Activated T-cell treated with anti-CD3 and anti-CD28 coated beads, Interleukin-2, amount 50 U/mL, for 24 hours (primary cell): ENCODE data around the gene COX5B.
A peak's percentile ranks its signal among the peaks of the same experiment; 100 is the strongest.

Source experiments
- DNase-seq: peaks from one replicate; pipeline ENCODE4 v3.0.0-alpha.2; 2020
- H3K27ac Mint-ChIP-seq: 2 replicates; pipeline ENCODE4 v1.8.0; 2020; ENCODE audit warnings: mild to moderate bottlenecking, mixed read lengths
- H3K27me3 Mint-ChIP-seq: 2 replicates; pipeline ENCODE4 v1.8.0; 2020; ENCODE audit warnings: mixed read lengths
- H3K36me3 Mint-ChIP-seq: 2 replicates; pipeline ENCODE4 v1.8.0; 2020; ENCODE audit warnings: low read depth, mixed read lengths
- H3K4me1 Mint-ChIP-seq: 2 replicates; pipeline ENCODE4 v1.8.0; 2020; ENCODE audit warnings: low read depth, mixed read lengths
- H3K4me3 Mint-ChIP-seq: 2 replicates; pipeline ENCODE4 v1.8.0; 2020; ENCODE audit warnings: mild to moderate bottlenecking, moderate library complexity, mixed read lengths
- H3K9me3 Mint-ChIP-seq: 2 replicates; pipeline ENCODE4 v1.8.0; 2020; ENCODE audit warnings: mixed read lengths

The COX5B gene

DNA sequence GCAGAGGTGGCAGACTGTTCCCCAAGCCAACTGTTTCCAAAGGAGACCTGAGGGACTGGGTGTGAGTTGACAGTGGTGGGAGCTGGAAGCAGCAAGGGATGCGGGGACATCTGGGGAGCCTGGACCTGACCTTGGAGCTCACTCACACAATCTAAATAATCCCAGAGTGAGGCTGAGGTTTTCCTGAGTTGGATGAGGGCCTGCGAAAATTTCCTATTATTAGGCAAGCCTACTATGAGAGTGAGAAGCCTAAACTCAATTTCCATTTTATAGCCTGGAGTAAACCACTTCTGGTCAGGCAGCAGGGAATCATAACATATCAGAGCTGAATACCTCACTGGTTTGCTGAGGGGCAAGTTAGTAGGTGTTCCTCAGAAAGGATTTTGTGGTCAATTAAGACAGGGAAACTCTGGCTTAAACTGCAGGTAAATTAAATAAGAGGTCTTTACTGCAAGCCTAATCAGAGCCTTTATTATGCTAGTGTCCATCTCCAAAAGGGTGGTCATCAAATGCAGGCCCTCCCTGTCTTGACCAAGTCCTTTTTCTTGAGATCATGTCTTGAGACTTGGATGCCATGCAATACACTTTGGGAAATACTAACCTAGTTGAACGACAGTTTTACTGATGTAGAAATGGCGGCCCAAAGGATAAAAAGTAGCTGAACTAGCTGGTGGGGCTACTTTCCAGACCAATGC is 1.7 kb upstream of the COX5B start:
- H3K27ac Mint-ChIP-seq = no peak overlapping the region
- no peak for DNase-seq
- peaks cover 6% of the 10 kb centered on the region for H3K27me3 Mint-ChIP-seq
- H3K4me3 Mint-ChIP-seq = no peak overlapping the region
- peaks cover 20% of the 10 kb centered on the region for H3K4me1 Mint-ChIP-seq
- peaks cover 29% of the 10 kb centered on the region for H3K36me3 Mint-ChIP-seq
- H3K9me3 Mint-ChIP-seq = no peaks in the 10 kb centered on the region

DNA sequence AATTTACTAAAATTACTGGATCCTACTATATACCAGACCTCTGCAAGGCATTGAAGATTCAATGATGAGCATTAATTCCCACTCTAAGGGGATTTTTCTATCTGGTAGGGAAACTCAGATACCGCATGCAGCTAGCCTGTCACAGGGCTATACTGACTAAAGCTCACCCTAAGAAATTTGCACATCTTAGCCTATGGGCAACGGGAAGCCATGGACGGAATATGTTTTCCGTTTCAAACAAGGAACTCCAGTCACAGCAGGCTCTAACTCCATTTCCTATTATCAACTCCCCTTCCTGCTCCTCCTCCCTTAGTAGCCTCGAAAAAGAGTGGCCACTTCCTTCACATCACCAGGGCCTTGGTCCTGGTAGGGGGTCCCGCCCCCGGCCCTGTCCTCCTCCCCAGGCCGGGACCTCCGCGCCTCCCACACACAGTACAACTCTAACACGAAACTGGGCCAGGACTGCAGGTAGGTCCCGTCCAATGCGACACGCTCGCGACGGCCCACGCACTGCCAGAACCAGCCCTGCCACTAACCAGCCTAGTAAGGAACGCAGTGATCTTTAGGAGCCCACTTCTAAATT is 659 bp upstream of the COX5B start:
- peak overlapping the region; percentile 87 for H3K4me3 Mint-ChIP-seq
- no peaks in the 10 kb centered on the region for H3K9me3 Mint-ChIP-seq
- peaks cover 39% of the 10 kb centered on the region for H3K36me3 Mint-ChIP-seq
- H3K27me3 Mint-ChIP-seq = no peaks in the 10 kb centered on the region
- no peak for DNase-seq
- H3K27ac Mint-ChIP-seq = peak overlapping the region; percentile 96
- peaks cover 22% of the 10 kb centered on the region for H3K4me1 Mint-ChIP-seq

DNA sequence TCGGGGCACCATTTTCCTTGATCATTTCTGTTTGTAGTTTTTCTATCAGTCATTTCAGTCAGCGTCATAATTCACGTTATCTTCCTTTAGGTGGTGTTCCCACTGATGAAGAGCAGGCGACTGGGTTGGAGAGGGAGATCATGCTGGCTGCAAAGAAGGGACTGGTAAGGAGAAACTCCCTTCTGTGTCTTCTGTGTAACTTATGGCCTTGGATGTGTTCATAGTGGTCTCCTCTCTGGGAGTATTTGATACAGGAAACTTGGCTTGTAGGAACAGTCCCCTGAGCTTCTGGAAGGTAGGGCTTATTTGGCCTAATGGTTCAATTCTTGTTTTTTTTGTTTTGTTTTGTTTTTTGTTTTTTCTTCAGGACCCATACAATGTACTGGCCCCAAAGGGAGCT is 1.1 kb downstream of the COX5B start:
- H3K4me3 Mint-ChIP-seq = peak overlapping the region; percentile 87
- H3K36me3 Mint-ChIP-seq = peaks cover 50% of the 10 kb centered on the region
- DNase-seq = no peak
- peak overlapping the region; percentile 96 for H3K27ac Mint-ChIP-seq
- H3K9me3 Mint-ChIP-seq = no peaks in the 10 kb centered on the region
- peaks cover 22% of the 10 kb centered on the region for H3K4me1 Mint-ChIP-seq
- no peaks in the 10 kb centered on the region for H3K27me3 Mint-ChIP-seq

DNA sequence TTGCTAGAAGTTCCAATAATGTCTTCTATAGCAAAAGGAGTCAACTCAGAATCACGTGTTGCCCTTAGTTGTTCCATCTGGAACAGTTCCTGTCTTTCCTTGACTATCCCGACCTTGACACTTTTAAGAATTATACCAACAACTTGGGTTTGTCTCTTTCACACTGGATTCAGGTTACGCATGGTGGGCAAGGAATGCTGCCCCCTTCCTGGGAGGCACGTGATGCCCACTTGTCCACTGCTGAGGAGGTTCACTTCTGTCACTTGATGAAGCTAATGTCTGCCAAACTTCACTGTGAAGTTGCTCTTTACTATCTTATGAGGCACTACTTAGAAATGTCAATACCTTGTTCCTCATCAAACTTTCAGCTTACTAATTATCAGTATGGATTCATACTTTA is 5.3 kb downstream of the COX5B start:
- Mint-ChIP-seq H3K4me3 (no peak overlapping the region), H3K27ac (peak overlapping the region; percentile 26), H3K9me3 (no peaks in the 10 kb centered on the region), H3K4me1 (peaks cover 31% of the 10 kb centered on the region), H3K27me3 (no peaks in the 10 kb centered on the region), H3K36me3 (peaks cover 81% of the 10 kb centered on the region)
- DNase-seq = no peak

DNA sequence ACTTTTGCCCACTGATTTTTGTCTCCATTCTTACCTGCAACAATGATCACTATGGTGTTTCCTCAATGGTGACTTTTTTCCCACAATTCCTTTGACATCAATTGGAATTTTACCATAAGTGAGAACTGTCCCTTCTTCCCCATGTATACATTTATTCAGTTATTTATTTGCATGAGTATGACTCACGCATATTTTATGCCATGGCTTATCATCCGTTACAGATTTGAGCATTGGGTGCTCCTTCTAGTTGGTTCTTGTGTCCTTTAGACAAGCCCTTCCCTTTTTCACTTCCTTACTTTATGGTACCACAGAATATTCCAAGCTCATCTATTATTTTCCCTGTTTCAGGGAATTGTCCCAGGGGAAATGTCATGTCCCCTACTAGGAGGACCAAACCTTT is 7.6 kb downstream of the COX5B start:
- DNase-seq = no peak
- Mint-ChIP-seq H3K36me3 (peaks cover 83% of the 10 kb centered on the region), H3K27me3 (no peaks in the 10 kb centered on the region), H3K4me1 (peaks cover 21% of the 10 kb centered on the region), H3K27ac (no peak overlapping the region), H3K9me3 (no peaks in the 10 kb centered on the region), H3K4me3 (no peak overlapping the region)

DNA sequence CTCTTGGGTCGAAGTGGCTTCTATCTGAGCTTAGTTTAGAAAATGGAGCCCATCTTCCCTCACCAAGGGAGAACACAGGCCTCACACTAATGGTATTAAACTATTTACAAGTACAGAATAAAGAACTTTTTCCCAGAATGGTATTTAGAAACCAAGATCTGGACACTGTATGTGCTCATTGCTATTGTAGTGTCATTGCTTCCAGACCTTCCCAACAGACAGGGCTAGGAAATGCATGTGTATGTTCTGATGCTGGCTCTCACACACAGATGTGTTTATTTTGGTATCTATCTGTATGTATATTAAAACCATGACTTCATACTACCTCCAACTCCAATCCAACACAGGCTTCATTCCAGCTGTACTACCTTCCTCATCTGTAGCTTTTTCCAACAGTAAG is 8.0 kb downstream of the COX5B start:
- no peaks in the 10 kb centered on the region for H3K27me3 Mint-ChIP-seq
- no peak overlapping the region for H3K27ac Mint-ChIP-seq
- no peak overlapping the region for H3K4me3 Mint-ChIP-seq
- H3K4me1 Mint-ChIP-seq = peaks cover 21% of the 10 kb centered on the region
- DNase-seq = no peak
- H3K9me3 Mint-ChIP-seq = no peaks in the 10 kb centered on the region
- H3K36me3 Mint-ChIP-seq = peaks cover 83% of the 10 kb centered on the region

DNA sequence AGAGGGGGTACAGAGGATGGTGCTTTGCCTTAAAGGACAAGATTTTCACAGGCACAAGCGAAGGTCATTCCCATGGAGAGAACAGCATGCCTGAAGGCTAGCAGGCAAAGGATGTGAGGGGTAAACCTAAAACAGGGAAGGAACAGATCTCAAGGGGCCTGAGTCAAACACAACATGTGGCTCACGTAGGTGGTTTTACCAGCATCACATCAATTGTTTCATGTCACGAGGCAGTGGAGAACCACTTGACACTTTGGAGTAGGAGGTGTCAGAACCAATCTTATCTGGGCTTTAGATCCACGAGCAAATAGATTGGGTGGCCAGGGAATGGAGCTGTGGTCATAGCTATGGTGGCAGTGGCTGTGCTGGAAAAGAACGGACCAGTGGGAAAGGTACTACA is 8.4 kb downstream of the COX5B start:
- Mint-ChIP-seq H3K4me1 (peaks cover 21% of the 10 kb centered on the region), H3K27ac (peak overlapping the region; percentile 31), H3K27me3 (no peaks in the 10 kb centered on the region), H3K4me3 (no peak overlapping the region), H3K9me3 (no peaks in the 10 kb centered on the region), H3K36me3 (peaks cover 83% of the 10 kb centered on the region)
- DNase-seq = no peak

DNA sequence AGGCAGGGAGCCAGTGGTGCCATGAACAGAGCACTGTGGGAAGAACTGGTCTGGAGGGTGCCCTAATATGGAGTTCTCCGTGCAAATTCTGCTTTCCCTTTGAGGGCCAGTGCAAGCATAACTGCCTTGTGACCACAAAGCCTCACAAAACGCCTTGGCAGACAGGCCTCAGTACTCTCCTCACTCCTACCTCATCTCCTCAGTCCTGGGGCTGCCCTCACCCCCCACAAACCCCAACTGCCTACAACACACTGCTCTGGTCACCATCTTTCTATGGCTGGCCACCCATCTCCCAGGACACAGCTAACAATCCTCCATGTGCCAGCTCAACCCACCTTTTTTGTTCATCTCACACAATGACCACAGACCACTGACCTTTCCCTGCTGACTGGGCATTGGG is 8.9 kb downstream of the COX5B start:
- H3K36me3 Mint-ChIP-seq = peaks cover 83% of the 10 kb centered on the region
- no peaks in the 10 kb centered on the region for H3K27me3 Mint-ChIP-seq
- DNase-seq = no peak
- peaks cover 19% of the 10 kb centered on the region for H3K4me1 Mint-ChIP-seq
- H3K4me3 Mint-ChIP-seq = no peak overlapping the region
- no peaks in the 10 kb centered on the region for H3K9me3 Mint-ChIP-seq
- peak overlapping the region; percentile 71 for H3K27ac Mint-ChIP-seq

DNA sequence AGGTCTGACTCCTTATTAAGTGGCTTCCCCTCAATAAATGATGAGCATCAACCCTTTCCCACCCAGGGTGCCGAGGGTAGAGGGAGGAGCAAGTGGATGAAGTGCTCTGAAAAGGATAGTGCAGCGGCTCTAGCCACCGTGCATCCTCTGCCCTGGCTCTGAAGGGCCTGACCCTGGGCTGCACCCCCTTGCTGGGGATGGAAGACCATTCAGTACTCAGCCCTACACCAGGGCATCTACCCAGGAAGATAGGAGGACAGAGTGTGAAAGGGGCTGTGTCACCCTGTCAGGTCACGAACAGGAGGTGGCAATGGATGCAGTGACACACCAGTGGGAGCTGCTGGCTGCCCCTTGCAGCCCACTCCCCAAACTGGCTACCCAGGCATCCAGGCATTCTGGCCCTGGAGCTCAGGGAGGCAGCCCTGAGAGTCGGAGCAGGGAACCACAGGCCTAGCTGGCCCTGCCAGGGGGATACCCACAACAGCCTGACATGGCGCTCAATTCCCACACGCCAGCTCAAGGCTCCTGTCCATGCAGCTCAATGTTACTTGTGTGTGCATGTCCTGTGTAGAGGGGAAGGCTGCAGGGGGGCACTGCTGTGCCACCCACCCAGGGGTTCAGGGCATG is 10.4 kb downstream of the COX5B start:
- Mint-ChIP-seq H3K27me3 (no peaks in the 10 kb centered on the region), H3K4me3 (no peak overlapping the region), H3K36me3 (peaks cover 83% of the 10 kb centered on the region), H3K4me1 (peaks cover 31% of the 10 kb centered on the region), H3K27ac (no peak overlapping the region), H3K9me3 (no peaks in the 10 kb centered on the region)
- no peak for DNase-seq

DNA sequence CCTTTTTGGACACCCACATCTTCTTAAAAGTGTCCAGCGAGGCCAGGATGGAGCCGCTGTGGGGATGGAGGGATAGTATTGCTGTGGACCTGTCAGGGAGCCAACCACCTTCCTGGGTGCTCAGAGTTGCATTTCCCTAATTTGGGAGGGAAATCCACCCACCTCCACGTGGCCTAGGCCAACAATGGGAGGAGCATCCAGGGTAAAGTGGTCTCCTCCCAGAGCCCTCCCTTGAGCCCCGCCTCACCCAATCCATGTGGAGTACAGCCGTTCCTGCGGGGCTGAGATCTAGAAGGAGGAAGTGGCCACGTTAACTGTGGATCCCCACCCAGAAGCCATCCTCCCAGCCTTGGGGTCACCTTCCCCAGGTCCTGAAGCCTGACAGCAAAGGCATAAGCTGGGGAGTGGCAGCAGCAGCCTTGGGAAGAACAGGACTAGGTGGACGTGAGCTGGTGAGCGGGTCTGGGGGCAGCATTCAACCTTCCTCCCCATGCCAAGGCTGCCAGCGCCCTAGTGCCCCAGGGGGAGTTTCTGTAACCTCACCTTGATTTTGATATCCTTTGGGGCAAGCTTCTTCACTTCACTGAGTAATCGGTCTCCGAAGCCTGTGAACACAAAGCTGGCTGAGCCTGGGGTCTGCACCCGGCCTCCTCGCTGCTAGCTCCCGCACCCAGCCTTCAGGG is 11.2 kb downstream of the COX5B start:
- Mint-ChIP-seq H3K27me3 (no peaks in the 10 kb centered on the region), H3K36me3 (peaks cover 89% of the 10 kb centered on the region), H3K27ac (no peak overlapping the region), H3K9me3 (no peaks in the 10 kb centered on the region), H3K4me1 (peaks cover 39% of the 10 kb centered on the region), H3K4me3 (no peak overlapping the region)
- no peak for DNase-seq

DNA sequence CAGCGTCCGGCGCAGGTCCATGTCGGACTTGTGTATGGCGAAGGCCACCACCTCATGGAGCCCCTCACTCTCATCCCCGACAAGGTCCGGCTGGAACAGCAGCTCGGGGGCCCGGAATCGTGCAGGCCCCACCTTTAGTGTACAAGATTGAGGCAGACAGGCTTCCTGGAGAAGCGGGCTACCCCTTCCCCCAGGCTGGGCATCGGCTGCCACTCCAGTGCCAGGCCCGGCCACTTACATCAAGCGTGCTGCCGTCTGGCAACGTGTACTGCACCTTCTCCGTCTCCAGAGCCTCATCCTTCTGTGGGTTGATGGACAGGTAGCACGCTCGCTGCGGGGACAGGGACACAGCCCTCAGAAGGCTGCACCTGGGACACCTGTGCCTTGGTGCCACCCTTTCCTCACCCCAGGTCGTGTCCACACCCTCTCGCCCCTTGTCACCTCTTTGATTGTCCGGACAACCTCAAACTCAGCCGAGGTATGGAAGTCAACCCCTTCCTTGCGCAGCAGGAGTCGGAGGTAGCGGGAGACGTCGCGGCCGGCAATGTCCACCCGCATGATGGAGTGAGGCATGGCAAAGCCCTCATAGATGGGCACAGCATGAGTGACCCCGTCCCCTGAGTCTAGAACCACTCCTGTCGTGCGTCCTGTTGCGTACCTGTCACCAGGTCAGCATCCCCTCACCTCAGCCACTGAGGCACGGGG is 12.3 kb downstream of the COX5B start:
- Mint-ChIP-seq H3K27ac (peak overlapping the region; percentile 59), H3K9me3 (no peaks in the 10 kb centered on the region), H3K4me1 (peaks cover 46% of the 10 kb centered on the region), H3K4me3 (no peak overlapping the region), H3K36me3 (peaks cover 96% of the 10 kb centered on the region), H3K27me3 (no peaks in the 10 kb centered on the region)
- DNase-seq = no peak

DNA sequence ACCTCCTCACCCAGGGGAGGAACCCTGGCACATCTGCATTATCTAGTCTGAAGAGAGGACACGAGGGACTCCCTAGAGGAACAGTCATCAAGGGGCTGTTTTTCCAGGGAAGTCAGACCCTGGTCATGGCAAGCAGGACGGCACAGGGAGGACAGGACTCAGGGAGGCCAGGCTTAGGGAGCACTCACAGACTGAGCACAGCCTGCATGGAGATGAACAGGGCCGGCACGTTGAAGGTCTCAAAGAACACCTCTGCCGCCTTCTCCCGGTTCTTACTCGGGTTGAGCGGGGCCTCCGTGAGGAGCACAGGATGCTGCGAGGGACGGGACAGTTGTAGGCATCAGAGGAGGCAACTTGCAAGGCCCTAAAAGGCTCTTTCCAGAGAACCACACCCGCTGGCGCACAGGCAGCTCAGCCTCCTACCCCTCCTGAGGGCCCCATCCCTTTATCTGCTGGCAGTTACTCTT is 12.9 kb downstream of the COX5B start:
- Mint-ChIP-seq H3K27ac (peak overlapping the region; percentile 18), H3K36me3 (peaks cover 93% of the 10 kb centered on the region), H3K9me3 (no peaks in the 10 kb centered on the region), H3K4me3 (no peak overlapping the region), H3K27me3 (no peaks in the 10 kb centered on the region), H3K4me1 (peaks cover 44% of the 10 kb centered on the region)
- no peak for DNase-seq

DNA sequence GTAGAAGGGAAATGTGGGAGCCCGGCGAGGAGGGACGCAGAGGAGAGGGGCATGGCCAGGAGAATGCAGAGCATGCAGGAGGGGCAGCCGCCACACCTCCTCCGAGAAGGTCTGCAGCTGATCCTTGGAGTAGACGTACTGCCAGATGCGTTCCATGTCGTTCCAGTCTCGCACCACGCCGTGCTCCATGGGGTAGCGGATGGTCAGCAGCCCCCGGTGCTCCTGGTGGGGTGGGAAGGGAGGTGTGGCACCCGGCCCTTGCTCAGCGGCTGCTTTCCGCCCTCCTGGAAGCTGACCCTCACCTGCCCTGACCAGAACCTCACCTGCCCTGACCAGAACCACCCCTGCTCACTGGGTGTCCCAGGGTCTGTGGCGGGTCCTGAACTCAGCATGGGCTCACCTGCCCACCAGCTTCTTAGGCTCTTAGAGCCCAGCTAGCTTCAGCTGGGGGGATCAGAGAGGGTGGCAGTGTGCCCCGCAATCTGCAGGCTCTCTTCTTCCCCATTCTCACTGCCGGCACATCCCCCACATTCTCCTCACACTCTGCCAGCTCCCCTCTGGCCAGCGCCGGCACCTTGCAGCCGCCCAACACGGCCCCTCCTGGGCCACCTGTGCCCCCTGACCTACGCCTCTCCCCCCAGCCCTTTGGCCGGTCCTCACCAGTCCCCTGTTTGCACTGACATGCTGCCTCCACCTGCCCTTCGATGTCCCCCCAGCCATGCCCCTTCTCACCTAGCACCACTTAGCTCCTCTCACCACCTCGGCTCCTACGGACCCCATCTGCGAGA is 13.6 kb downstream of the COX5B start:
- Mint-ChIP-seq H3K4me3 (no peak overlapping the region), H3K27me3 (no peaks in the 10 kb centered on the region), H3K27ac (no peak overlapping the region), H3K9me3 (no peaks in the 10 kb centered on the region), H3K4me1 (peaks cover 38% of the 10 kb centered on the region), H3K36me3 (peaks cover 88% of the 10 kb centered on the region)
- DNase-seq = no peak
